A549 (cell line): ENCODE results near the gene UFD1. TPM values are rescaled to one million over a fixed set of nuclear protein-coding genes. Genes with fewer than 3 reads are reported as not detected.

ENCODE experiments used
- ATAC-seq, 2 experiments: fragments of 200-7000 bp in 1 of 2; fragments of >200 bp in 1 of 2; cut with Nextera tagmentation in 1 of 2; cut with Tn5 transposase in 1 of 2; 3 replicates each; pipeline versions ENCODE4 v1.8.0 to v1.9.1; 2018 to 2020; ENCODE audit warnings: mild to moderate bottlenecking in 1 of 2, moderate library complexity in 1 of 2
- CTCF ChIA-PET: fragments of 300-600 bp; sonication (Branson Sonifier 250); formaldehyde crosslinking; extraction: SDS; loops from one replicate; lab custom pipeline; 2021; ENCODE audit warnings: antibody characterized with exemption, inconsistent platforms; lab: Yijun Ruan, JAX
- POLR2A ChIA-PET: fragments of 350-600 bp; formaldehyde crosslinking; extraction: SDS; loops from one replicate; lab custom pipeline; 2021; ENCODE audit warnings: antibody characterized with exemption, inconsistent platforms; lab: Yijun Ruan, JAX
- DNase-seq, 2 experiments: peaks; one replicate each; pipeline versions ENCODE4 v3.0.0 to v3.0.0-alpha.2; 2011 to 2016; ENCODE audit warnings: low read depth in 1 of 2, low spot score in 1 of 2
- FAIRE-seq: peaks from 2 replicates; lab custom pipeline; 2011; peaks lifted over from hg19 to GRCh38; lab: Jason Lieb, UNC
- H3K27ac ChIP-seq, 2 experiments: fragments of >200 bp; sonication (Bioruptor Twin); formaldehyde crosslinking; 3 replicates each; pipeline ENCODE4 v1.5.1; 2016 to 2017
- H3K4me1 ChIP-seq: fragments of >200 bp; sonication (Bioruptor Twin); formaldehyde crosslinking; 3 replicates; pipeline ENCODE4 v1.6.1; 2016
- H3K4me2 ChIP-seq: fragments of >200 bp; sonication (Bioruptor Twin); formaldehyde crosslinking; 3 replicates; pipeline ENCODE4 v1.6.1; 2016
- H3K4me3 ChIP-seq: fragments of >200 bp; sonication (Bioruptor Twin); formaldehyde crosslinking; 3 replicates; pipeline ENCODE4 v1.5.1; 2016
- H3K9me3 ChIP-seq: fragments of >200 bp; sonication (Bioruptor Twin); formaldehyde crosslinking; 3 replicates; pipeline ENCODE4 v1.6.1; 2016
- CBX8 ChIP-seq: fragments of 200-600 bp; sonication (generic); IDR thresholded peaks from 2 replicates; pipeline ENCODE4 v1.6.1; 2016
- CEBPB ChIP-seq, 2 experiments: fragments of >200 bp in 1 of 2; sonication (Bioruptor Twin) in 1 of 2; formaldehyde crosslinking in 1 of 2; IDR thresholded peaks; 2 replicates each; pipeline ENCODE4 v1.6.1; 2012 to 2016
- CHD4 ChIP-seq: fragments of 200-600 bp; sonication (generic); IDR thresholded peaks from 2 replicates; pipeline ENCODE4 v1.6.1; 2016; ENCODE audit warnings: antibody characterized with exemption, mild to moderate bottlenecking, borderline replicate concordance
- EHMT2 ChIP-seq: fragments of 200-600 bp; sonication (generic); IDR thresholded peaks from 2 replicates; pipeline ENCODE4 v1.6.1; 2016; ENCODE audit warnings: antibody characterized with exemption, low read depth, mild to moderate bottlenecking, moderate library complexity
- ESRRA ChIP-seq: fragments of 150-350 bp; IDR thresholded peaks from 2 replicates; pipeline ENCODE4 v1.6.1; 2014; ENCODE audit warnings: mild to moderate bottlenecking, low read length, borderline replicate concordance
- FOSB ChIP-seq: fragments of 250-450 bp; sonication (Bioruptor Pico); IDR thresholded peaks from 2 replicates; pipeline ENCODE4 v1.5.0; 2020; ENCODE audit warnings: mild to moderate bottlenecking, moderate library complexity
- HEYL ChIP-seq: fragments of 250-450 bp; sonication (Bioruptor Pico); IDR thresholded peaks from 2 replicates; pipeline ENCODE4 v1.8.0; 2021; ENCODE audit warnings: mild to moderate bottlenecking, moderate library complexity
- HOXB13 ChIP-seq: fragments of 250-450 bp; sonication (Bioruptor Pico); IDR thresholded peaks from 2 replicates; pipeline ENCODE4 v1.5.0; 2020; ENCODE audit warnings: low read depth, mild to moderate bottlenecking, moderate library complexity
- MAFK ChIP-seq: fragments of 450-650 bp; IDR thresholded peaks from 2 replicates; pipeline ENCODE4 v1.6.1; 2014; ENCODE audit not compliant: partially characterized antibody
- MAZ ChIP-seq: fragments of 150-350 bp; IDR thresholded peaks from 2 replicates; pipeline ENCODE4 v1.6.1; 2014; ENCODE audit warnings: antibody characterized with exemption, low read depth, low read length, borderline replicate concordance
- MYC ChIP-seq: IDR thresholded peaks from 2 replicates; pipeline ENCODE4 v1.6.1; 2012; ENCODE audit warnings: mild to moderate bottlenecking, inconsistent platforms, low read length, improper control_type of control experiment, borderline replicate concordance
- POLR2AphosphoS2 ChIP-seq: conservative IDR thresholded peaks from 2 replicates; pipeline ENCODE4 v1.6.1; 2012; ENCODE audit warnings: low read length, improper control_type of control experiment, inconsistent platforms
- RAD21 ChIP-seq, 2 experiments: fragments of >200 bp in 1 of 2; sonication (Bioruptor Twin) in 1 of 2; formaldehyde crosslinking in 1 of 2; IDR thresholded peaks in 1 of 2; conservative IDR thresholded peaks in 1 of 2; 2 replicates in 1 of 2; 3 replicates in 1 of 2; pipeline ENCODE4 v1.6.1; 2012 to 2018; ENCODE audit warnings: inconsistent platforms in 1 of 2
- RCOR1 ChIP-seq: fragments of 150-350 bp; IDR thresholded peaks from 2 replicates; pipeline ENCODE4 v1.6.1; 2014; ENCODE audit warnings: antibody characterized with exemption, low read length, low read depth
- TFCP2L1 ChIP-seq: fragments of 250-450 bp; sonication (Bioruptor Pico); IDR thresholded peaks from 2 replicates; pipeline ENCODE4 v1.5.0; 2021; ENCODE audit warnings: mild to moderate bottlenecking
- ZFP36 ChIP-seq: fragments of 450-650 bp; IDR thresholded peaks from 2 replicates; pipeline ENCODE4 v1.6.1; 2014; ENCODE audit warnings: borderline replicate concordance; ENCODE audit not compliant: partially characterized antibody
- WGBS: methylation state at CpG from one replicate; pipeline ENCODE4 v1.1.6; 2017; ENCODE audit errors: missing lambda C conversion rate; 5-methylcytosine and 5-hydroxymethylcytosine counted together
- polyA plus RNA-seq, 4 experiments: library from polyadenylated mRNA; depleted of rRNA in 3 of 4; stranded (reverse); fragments of >200 nt; fragmentation: RNase III in 1 of 4; extraction: RNeasy Plus Mini Kit Qiagen cat#74134 plus additional on column Dnase treatment in 1 of 4; gene quantifications; 2 replicates in 3 of 4; 3 replicates in 1 of 4; pipeline ENCODE4 v1.2.3, GENCODE V29; 2011 to 2017
- TF ChIP-seq, protein P1 (sequence below): fragments of 250-450 bp; sonication (Bioruptor Pico); IDR thresholded peaks from 2 replicates; pipeline ENCODE4 v1.5.0; 2021; ENCODE audit warnings: mild to moderate bottlenecking, moderate library complexity, borderline replicate concordance
- TF ChIP-seq, protein P2 (sequence below): fragments of >200 bp; sonication (Bioruptor Twin); formaldehyde crosslinking; IDR thresholded peaks from 3 replicates; pipeline ENCODE4 v1.5.1; 2016
- TF ChIP-seq, protein P3 (sequence below): fragments of 450-650 bp; IDR thresholded peaks from 2 replicates; pipeline ENCODE4 v1.6.1; 2014; ENCODE audit warnings: antibody characterized with exemption
- TF ChIP-seq, protein P4 (sequence below): fragments of >200 bp; sonication (Bioruptor Twin); formaldehyde crosslinking; IDR thresholded peaks from 2 replicates; pipeline ENCODE4 v1.6.1; 2016
- TF ChIP-seq, protein P5 (sequence below): fragments of 200-600 bp; sonication (generic); IDR thresholded peaks from 2 replicates; pipeline ENCODE4 v1.6.1; 2016; ENCODE audit warnings: antibody characterized with exemption, mild to moderate bottlenecking, moderate library complexity

Gene UFD1
- polyA plus RNA-seq, 2 of the 4 experiments (the other 2 are of a cell fraction) = 95.4 to 96.1 TPM

DNA sequence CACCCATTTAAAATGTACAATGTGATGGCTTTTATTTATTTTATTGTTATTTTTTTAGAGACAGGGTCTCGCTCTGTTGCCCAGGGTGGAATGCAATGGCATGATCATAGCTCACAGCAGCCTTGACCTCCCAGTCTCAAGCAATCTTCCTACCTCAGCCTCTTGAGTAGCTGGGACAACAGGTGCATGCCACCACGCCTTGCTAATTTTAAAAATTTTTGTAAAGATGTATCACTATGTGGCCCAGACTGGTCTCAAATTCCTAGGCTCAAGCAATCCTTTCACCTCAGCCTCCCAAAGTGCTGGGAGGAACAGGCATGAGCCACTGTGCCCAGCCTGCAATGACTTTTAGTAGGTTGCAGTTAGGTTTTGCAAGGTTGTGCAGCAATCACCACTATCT, 30.9 kb upstream of the UFD1 start:
- no peak overlapping the region for H3K4me2 ChIP-seq

DNA sequence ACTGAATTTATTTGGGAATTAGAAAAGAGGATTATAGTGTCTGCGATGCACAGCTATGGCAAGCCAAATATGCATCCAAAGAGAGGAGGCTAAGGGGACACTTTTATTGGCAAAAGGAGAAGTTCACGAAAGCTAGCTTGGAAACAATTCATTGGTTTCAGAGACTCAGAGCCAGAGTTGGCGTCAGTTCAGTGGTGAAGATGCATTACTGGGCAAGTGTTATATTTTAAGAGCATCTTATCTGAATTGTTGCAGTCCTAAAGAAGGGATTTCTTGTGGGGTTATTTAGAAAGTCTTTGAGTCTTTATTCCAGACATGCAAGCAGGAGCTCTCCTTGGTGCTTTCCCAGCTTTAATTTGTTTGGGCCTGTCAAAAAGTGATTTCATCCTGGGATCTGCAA, 30.2 kb upstream of the UFD1 start:
- FAIRE-seq = no peak
- WGBS = 97% methylated on average over 3 of the region's 3 CpGs
- CTCF ChIA-PET = interaction anchor here (0.8 kb wide), 1 partner anchor 13 kb away, joined by 3 read pairs; no protein-coding TSS in a partner anchor
- H3K4me1 ChIP-seq = no peaks in the 10 kb centered on the region
- no peak overlapping the region for H3K4me3 ChIP-seq
- DNase-seq = no peak
- H3K9me3 ChIP-seq = no peaks in the 10 kb centered on the region
- H3K4me2 ChIP-seq = no peak overlapping the region
- H3K27ac ChIP-seq = no peak overlapping the region
- no peak for TF ChIP-seq FOSB
- no peak for TF ChIP-seq ZFP36
- TF ChIP-seq RCOR1 = no peak
- no peak for TF ChIP-seq CEBPB (IDR thresholded peaks at IDR 0.05)
- no peak for TF ChIP-seq MYC
- no peak for TF ChIP-seq HEYL (CRISPR knock-in tag)
- no peak for TF ChIP-seq HOXB13 (CRISPR knock-in tag)
- TF ChIP-seq CBX8 = no peak
- POLR2A ChIA-PET = no interaction called here
- ATAC-seq = no peak

More for the DNA sequence above, 30.9 kb upstream of the UFD1 start:
- Histone ChIP-seq H3K27ac (no peak overlapping the region), H3K9me3 (no peaks in the 10 kb centered on the region), H3K4me3 (no peak overlapping the region), H3K4me1 (no peaks in the 10 kb centered on the region)
- ATAC-seq = no peak
- no peak for FAIRE-seq
- WGBS = 97% methylated on average over 2 of the region's 2 CpGs
- DNase-seq = no peak
- POLR2A ChIA-PET = no interaction called here
- TF ChIP-seq, protein P1, sequence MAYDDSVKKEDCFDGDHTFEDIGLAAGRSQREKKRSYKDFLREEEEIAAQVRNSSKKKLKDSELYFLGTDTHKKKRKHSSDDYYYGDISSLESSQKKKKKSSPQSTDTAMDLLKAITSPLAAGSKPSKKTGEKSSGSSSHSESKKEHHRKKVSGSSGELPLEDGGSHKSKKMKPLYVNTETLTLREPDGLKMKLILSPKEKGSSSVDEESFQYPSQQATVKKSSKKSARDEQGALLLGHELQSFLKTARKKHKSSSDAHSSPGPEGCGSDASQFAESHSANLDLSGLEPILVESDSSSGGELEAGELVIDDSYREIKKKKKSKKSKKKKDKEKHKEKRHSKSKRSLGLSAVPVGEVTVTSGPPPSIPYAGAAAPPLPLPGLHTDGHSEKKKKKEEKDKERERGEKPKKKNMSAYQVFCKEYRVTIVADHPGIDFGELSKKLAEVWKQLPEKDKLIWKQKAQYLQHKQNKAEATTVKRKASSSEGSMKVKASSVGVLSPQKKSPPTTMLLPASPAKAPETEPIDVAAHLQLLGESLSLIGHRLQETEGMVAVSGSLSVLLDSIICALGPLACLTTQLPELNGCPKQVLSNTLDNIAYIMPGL (CRISPR knock-in tag) = no peak
- TF ChIP-seq RAD21 (conservative IDR thresholded peaks at IDR 0.05 in 1 of 2, IDR thresholded peaks at IDR 0.05 in 1 of 2) (no peak), MAZ (no peak), TFCP2L1 (no peak)
- TF ChIP-seq, protein P2, sequence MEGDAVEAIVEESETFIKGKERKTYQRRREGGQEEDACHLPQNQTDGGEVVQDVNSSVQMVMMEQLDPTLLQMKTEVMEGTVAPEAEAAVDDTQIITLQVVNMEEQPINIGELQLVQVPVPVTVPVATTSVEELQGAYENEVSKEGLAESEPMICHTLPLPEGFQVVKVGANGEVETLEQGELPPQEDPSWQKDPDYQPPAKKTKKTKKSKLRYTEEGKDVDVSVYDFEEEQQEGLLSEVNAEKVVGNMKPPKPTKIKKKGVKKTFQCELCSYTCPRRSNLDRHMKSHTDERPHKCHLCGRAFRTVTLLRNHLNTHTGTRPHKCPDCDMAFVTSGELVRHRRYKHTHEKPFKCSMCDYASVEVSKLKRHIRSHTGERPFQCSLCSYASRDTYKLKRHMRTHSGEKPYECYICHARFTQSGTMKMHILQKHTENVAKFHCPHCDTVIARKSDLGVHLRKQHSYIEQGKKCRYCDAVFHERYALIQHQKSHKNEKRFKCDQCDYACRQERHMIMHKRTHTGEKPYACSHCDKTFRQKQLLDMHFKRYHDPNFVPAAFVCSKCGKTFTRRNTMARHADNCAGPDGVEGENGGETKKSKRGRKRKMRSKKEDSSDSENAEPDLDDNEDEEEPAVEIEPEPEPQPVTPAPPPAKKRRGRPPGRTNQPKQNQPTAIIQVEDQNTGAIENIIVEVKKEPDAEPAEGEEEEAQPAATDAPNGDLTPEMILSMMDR = no peak
- CTCF ChIA-PET = interaction anchor here (0.8 kb wide), 1 partner anchor 12 kb away, joined by 3 read pairs; no protein-coding TSS in a partner anchor

DNA sequence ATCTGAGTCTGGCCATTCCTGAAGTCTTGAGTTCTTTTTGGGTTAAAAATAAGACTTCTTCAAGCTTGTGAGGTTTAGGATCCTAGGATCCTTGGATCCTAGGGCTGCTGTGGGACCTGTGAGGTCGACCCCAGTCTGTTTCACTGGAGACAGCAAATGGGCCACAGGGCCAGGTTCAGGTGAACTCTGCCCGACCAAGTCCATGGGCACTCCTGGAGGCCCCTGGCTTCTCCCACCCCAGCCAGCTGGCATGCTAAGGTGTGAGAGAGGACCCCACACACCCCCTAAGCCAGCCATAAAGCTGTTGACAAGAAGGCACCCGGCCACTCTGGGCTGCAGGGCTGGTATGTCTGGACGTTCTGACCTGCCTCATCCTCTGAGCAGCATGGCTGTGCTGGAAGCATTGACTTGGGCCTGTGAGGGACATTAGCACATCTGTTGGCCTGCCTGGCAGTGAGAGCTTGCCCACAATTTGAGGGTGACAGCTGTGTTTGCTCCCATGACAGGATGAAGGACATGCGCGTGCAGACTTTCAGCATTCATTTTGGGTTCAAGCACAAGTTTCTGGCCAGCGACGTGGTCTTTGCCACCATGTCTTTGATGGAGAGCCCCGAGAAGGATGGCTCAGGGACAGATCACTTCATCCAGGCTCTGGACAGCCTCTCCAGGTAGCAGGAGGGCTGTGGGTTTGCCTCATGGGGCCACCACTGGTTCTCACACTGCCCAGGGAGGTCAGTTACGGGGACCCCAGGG, 29.2 kb upstream of the UFD1 start:
- no peak overlapping the region for H3K27ac ChIP-seq
- no peak for ATAC-seq
- H3K9me3 ChIP-seq = no peaks in the 10 kb centered on the region
- ChIA-PET POLR2A (no interaction called here), CTCF (no interaction called here)
- no peak overlapping the region for H3K4me2 ChIP-seq
- FAIRE-seq = no peak
- no peak overlapping the region for H3K4me3 ChIP-seq
- DNase-seq = no peak
- H3K4me1 ChIP-seq = no peaks in the 10 kb centered on the region
- WGBS = 95% methylated on average over 6 of the region's 10 CpGs
- TF ChIP-seq, protein P1 (CRISPR knock-in tag) = no peak
- no peak for TF ChIP-seq CHD4
- TF ChIP-seq POLR2AphosphoS2 = no peak
- TF ChIP-seq ZFP36 = no peak
- TF ChIP-seq, protein P3, sequence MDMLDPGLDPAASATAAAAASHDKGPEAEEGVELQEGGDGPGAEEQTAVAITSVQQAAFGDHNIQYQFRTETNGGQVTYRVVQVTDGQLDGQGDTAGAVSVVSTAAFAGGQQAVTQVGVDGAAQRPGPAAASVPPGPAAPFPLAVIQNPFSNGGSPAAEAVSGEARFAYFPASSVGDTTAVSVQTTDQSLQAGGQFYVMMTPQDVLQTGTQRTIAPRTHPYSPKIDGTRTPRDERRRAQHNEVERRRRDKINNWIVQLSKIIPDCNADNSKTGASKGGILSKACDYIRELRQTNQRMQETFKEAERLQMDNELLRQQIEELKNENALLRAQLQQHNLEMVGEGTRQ = no peak
- TF ChIP-seq, protein P4, sequence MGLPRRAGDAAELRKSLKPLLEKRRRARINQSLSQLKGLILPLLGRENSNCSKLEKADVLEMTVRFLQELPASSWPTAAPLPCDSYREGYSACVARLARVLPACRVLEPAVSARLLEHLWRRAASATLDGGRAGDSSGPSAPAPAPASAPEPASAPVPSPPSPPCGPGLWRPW = no peak
- no peak for TF ChIP-seq ESRRA
- TF ChIP-seq EHMT2 = no peak
- TF ChIP-seq MAFK = no peak
- TF ChIP-seq, protein P5, sequence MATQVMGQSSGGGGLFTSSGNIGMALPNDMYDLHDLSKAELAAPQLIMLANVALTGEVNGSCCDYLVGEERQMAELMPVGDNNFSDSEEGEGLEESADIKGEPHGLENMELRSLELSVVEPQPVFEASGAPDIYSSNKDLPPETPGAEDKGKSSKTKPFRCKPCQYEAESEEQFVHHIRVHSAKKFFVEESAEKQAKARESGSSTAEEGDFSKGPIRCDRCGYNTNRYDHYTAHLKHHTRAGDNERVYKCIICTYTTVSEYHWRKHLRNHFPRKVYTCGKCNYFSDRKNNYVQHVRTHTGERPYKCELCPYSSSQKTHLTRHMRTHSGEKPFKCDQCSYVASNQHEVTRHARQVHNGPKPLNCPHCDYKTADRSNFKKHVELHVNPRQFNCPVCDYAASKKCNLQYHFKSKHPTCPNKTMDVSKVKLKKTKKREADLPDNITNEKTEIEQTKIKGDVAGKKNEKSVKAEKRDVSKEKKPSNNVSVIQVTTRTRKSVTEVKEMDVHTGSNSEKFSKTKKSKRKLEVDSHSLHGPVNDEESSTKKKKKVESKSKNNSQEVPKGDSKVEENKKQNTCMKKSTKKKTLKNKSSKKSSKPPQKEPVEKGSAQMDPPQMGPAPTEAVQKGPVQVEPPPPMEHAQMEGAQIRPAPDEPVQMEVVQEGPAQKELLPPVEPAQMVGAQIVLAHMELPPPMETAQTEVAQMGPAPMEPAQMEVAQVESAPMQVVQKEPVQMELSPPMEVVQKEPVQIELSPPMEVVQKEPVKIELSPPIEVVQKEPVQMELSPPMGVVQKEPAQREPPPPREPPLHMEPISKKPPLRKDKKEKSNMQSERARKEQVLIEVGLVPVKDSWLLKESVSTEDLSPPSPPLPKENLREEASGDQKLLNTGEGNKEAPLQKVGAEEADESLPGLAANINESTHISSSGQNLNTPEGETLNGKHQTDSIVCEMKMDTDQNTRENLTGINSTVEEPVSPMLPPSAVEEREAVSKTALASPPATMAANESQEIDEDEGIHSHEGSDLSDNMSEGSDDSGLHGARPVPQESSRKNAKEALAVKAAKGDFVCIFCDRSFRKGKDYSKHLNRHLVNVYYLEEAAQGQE = no peak
